ENCODE measurements around the gene PGA4. TPM values are rescaled to one million over a fixed set of nuclear protein-coding genes. Genes with fewer than 3 reads are reported as not detected.

Gene PGA4
- total RNA-seq, 1 donor from 2014 or later: not detected

- intact Hi-C loops (cut with micrococcal nuclease): no loop called here
These were observed 55.9 kb downstream of the PGA4 start for GRCh38 chr11:61278001-61278470.

- intact Hi-C loops (cut with micrococcal nuclease): no loop called here
These were observed 58.0 kb downstream of the PGA4 start for GRCh38 chr11:61279934-61280659.

- intact Hi-C loops (cut with micrococcal nuclease): no loop called here
These were observed 58.9 kb downstream of the PGA4 start for GRCh38 chr11:61280883-61281580.

Other genes starting within 250 kb of the PGA4 start
- 308 and 311 TPM in 2 replicates for gene CD5, start 119.9 kb upstream of the PGA4 start, total RNA-seq
- gene VPS37C, start 60.9 kb upstream of the PGA4 start, total RNA-seq: 7.4 and 8.3 TPM in 2 replicates
- not detected in 2 replicates for gene PGA3, start 18.8 kb upstream of the PGA4 start, total RNA-seq
- not detected in 2 replicates for gene PGA5, start 18.8 kb downstream of the PGA4 start, total RNA-seq
- gene VWCE, start 73.0 kb downstream of the PGA4 start, total RNA-seq: 5.5 and 6.3 TPM in 2 replicates
- 225 and 243 TPM in 2 replicates for gene DDB1, start 110.8 kb downstream of the PGA4 start, total RNA-seq
- gene TKFC, start 110.9 kb downstream of the PGA4 start, total RNA-seq: 32.6 and 33.3 TPM in 2 replicates
- gene CYB561A3, start 139.5 kb downstream of the PGA4 start, total RNA-seq: 38.9 and 40.0 TPM in 2 replicates
- 64.6 and 71.3 TPM in 2 replicates for gene TMEM138, start 140.0 kb downstream of the PGA4 start, total RNA-seq
- 11.0 and 12.9 TPM in 2 replicates for gene TMEM216, start 170.2 kb downstream of the PGA4 start, total RNA-seq
- gene CPSF7, start 207.6 kb downstream of the PGA4 start, total RNA-seq: 115 and 119 TPM in 2 replicates
- 52.9 and 53.0 TPM in 2 replicates for gene SDHAF2, start 207.8 kb downstream of the PGA4 start, total RNA-seq

Data from T-helper 1 cell treated with Interleukin-12 subunit alpha and Interleukin-12 subunit beta and Interleukin-4 antibody, amounts not matched to agents 30 ng/mL and 1 ng/mL, for 36 hours (primary cell).